ENCODE data around the gene GABRG3.

The GABRG3 gene

GRCh38 chr15:27464941-27465612 is 494.1 kb downstream of the GABRG3 start:
- no peak for DNase-seq
- intact Hi-C loops (cut with DNase I): no loop called here

- no peak for DNase-seq
- intact Hi-C loops (cut with DNase I): no loop called here
These were observed 495.8 kb downstream of the GABRG3 start for GRCh38 chr15:27466758-27467157.

- DNase-seq: no peak
- intact Hi-C loops (cut with DNase I): no loop called here
These were observed 497.2 kb downstream of the GABRG3 start for GRCh38 chr15:27468151-27468591.

GRCh38 chr15:27473845-27474244 is 502.9 kb downstream of the GABRG3 start:
- DNase-seq: no peak
- intact Hi-C loops (cut with DNase I): no loop called here

GRCh38 chr15:27475395-27475794 is 504.4 kb downstream of the GABRG3 start:
- intact Hi-C loops (cut with DNase I): no loop called here

GRCh38 chr15:27479296-27480140 is 508.5 kb downstream of the GABRG3 start:
- intact Hi-C loops (cut with DNase I): loop anchor here (5.0 kb wide), 1 partner anchor 107 kb away; no protein-coding TSS in a partner anchor
- no peak for DNase-seq

More at GRCh38 chr15:27475395-27475794, 504.4 kb downstream of the GABRG3 start:
- no peak for DNase-seq

- no peak for DNase-seq
- intact Hi-C loops (cut with DNase I): loop anchor here (5.0 kb wide), 1 partner anchor 108 kb away; no protein-coding TSS in a partner anchor
These were observed 509.2 kb downstream of the GABRG3 start for GRCh38 chr15:27480141-27480530.

GRCh38 chr15:27480642-27481041 is 509.7 kb downstream of the GABRG3 start:
- intact Hi-C loops (cut with DNase I): loop anchor here (5.0 kb wide), 1 partner anchor 108 kb away; no protein-coding TSS in a partner anchor
- no peak for DNase-seq

GRCh38 chr15:27481768-27482167 is 510.8 kb downstream of the GABRG3 start:
- no peak for DNase-seq
- intact Hi-C loops (cut with DNase I): loop anchor here (5.0 kb wide), 1 partner anchor 109 kb away; no protein-coding TSS in a partner anchor

GRCh38 chr15:27482287-27482686 is 511.3 kb downstream of the GABRG3 start:
- intact Hi-C loops (cut with DNase I): loop anchor here (5.0 kb wide), 1 partner anchor 110 kb away; no protein-coding TSS in a partner anchor

GRCh38 chr15:27483124-27483523 is 512.1 kb downstream of the GABRG3 start:
- intact Hi-C loops (cut with DNase I): loop anchor here (5.0 kb wide), 1 partner anchor 111 kb away; no protein-coding TSS in a partner anchor
- DNase-seq: no peak

More at GRCh38 chr15:27482287-27482686, 511.3 kb downstream of the GABRG3 start:
- peak in 1 of 42 donors; percentile 9 for DNase-seq

- intact Hi-C loops (cut with DNase I): no loop called here
- DNase-seq: no peak
These were observed 514.3 kb downstream of the GABRG3 start for GRCh38 chr15:27485265-27485664.

GRCh38 chr15:27486051-27486450 is 515.1 kb downstream of the GABRG3 start:
- DNase-seq: no peak
- intact Hi-C loops (cut with DNase I): no loop called here

- intact Hi-C loops (cut with DNase I): no loop called here
These were observed 516.0 kb downstream of the GABRG3 start for GRCh38 chr15:27486683-27487647.

GRCh38 chr15:27487846-27488245 is 516.9 kb downstream of the GABRG3 start:
- intact Hi-C loops (cut with DNase I): no loop called here
- no peak for DNase-seq

More at GRCh38 chr15:27486683-27487647, 516.0 kb downstream of the GABRG3 start:
- no peak for DNase-seq

GRCh38 chr15:27490867-27491595 is 520.0 kb downstream of the GABRG3 start:
- DNase-seq: no peak
- intact Hi-C loops (cut with DNase I): no loop called here

GRCh38 chr15:27491666-27492621 is 521.0 kb downstream of the GABRG3 start:
- peak; percentile 34 to 81 (median 66) for DNase-seq
- intact Hi-C loops (cut with DNase I): no loop called here
